ENCODE measurements around the gene CCDC194. TPM values are rescaled to one million over a fixed set of nuclear protein-coding genes. Genes with fewer than 3 reads are reported as not detected.

The CCDC194 gene
- total and polyA plus RNA-seq, 2 of the 8 experiments (the other 6 are each of a cell fraction or from before 2014, with no cell fraction given) = 0.33 TPM; not detected in 1

GRCh38 chr19:17405250-17406045, 11.5 kb upstream of the CCDC194 start, which contains the start of gene BST2 (continued):
- TF ChIP-seq ATF2 (IDR thresholded peaks at IDR 0.05; ENCODE audit: low read length) (no peak), RBBP5 (IDR thresholded peaks at IDR 0.05; ENCODE audit: borderline replicate concordance, low read depth, low read length) (0 out of 2 replicates have a peak, but pooled peaks have one; percentile 38), CHD2 (IDR thresholded peaks at IDR 0.05; ENCODE audit: low read length) (no peak), HDAC6 (IDR thresholded peaks at IDR 0.05; ENCODE audit: low read depth, low read length) (no peak), POU5F1 (IDR thresholded peaks at IDR 0.05; ENCODE audit: low read depth, low read length) (no peak), USF2 (IDR thresholded peaks at IDR 0.05; ENCODE audit: low read length) (no peak), RXRA (IDR thresholded peaks at IDR 0.05; ENCODE audit: insufficient read depth, low read depth, low read length) (no peak), CEBPB (IDR thresholded peaks at IDR 0.05; ENCODE audit: low read depth, low read length) (peak; percentile 73), BACH1 (IDR thresholded peaks at IDR 0.05; ENCODE audit: low read length) (no peak), KDM1A (IDR thresholded peaks at IDR 0.05; ENCODE audit: borderline replicate concordance, low read length) (no peak), KDM4A (IDR thresholded peaks at IDR 0.05; ENCODE audit: low read depth, low read length, severe bottlenecking) (no peak), JUND (IDR thresholded peaks at IDR 0.05; ENCODE audit: low read length) (no peak)
